GM12878 (cell line): ENCODE data around the gene ZCCHC24. TPM values are rescaled to one million over a fixed set of nuclear protein-coding genes. Genes with fewer than 3 reads are reported as not detected.

Experiments
- ATAC-seq: fragments of 200-7000 bp; cut with Tn5 transposase; 3 replicates; pipeline ENCODE4 v1.9.1; 2020; ENCODE audit warnings: mild to moderate bottlenecking, moderate library complexity
- Bru-seq: library from RNA; stranded (reverse); fragments of 400-500 nt; gene quantifications from one replicate; lab custom pipeline; 2021; lab: Mats Ljungman, UMichigan
- BruChase-seq, 2 experiments: library from RNA; stranded (reverse); fragments of 400-500 nt; gene quantifications; one replicate each; lab custom pipeline; 2021; lab: Mats Ljungman, UMichigan
- BruUV-seq: library from RNA; stranded (reverse); fragments of 400-500 nt; replicated peaks from 2 replicates; lab custom pipeline; 2021; lab: Mats Ljungman, UMichigan
- CTCF ChIA-PET: fragments of 300-600 bp; sonication (Branson Sonifier 250); formaldehyde crosslinking; extraction: SDS; loops from one replicate; lab custom pipeline; 2021; ENCODE audit warnings: inconsistent platforms; lab: Yijun Ruan, JAX
- POLR2A ChIA-PET: fragments of 350-600 bp; formaldehyde crosslinking; extraction: SDS; loops from one replicate; lab custom pipeline; 2021; ENCODE audit warnings: inconsistent platforms; lab: Charles Lee
- RAD21 ChIA-PET: fragments of 300-600 bp; sonication (Branson Sonifier 250); formaldehyde crosslinking; loops from one replicate; lab custom pipeline; 2023; ENCODE audit warnings: antibody characterized with exemption; ENCODE audit not compliant: unreplicated experiment; lab: Charles Lee
- SMC1A ChIA-PET: fragments of 300-600 bp; sonication (Branson Sonifier 250); formaldehyde crosslinking; loops from one replicate; lab custom pipeline; 2023; ENCODE audit not compliant: unreplicated experiment, uncharacterized antibody; lab: Charles Lee
- DNase-seq: peaks from one replicate; pipeline ENCODE4 v3.0.0-alpha.2; 2011; ENCODE audit warnings: low read depth, low spot score
- FAIRE-seq: peaks from 3 replicates; lab custom pipeline; 2011; peaks lifted over from hg19 to GRCh38; lab: Jason Lieb, UNC
- H2AFZ ChIP-seq: 2 replicates; pipeline ENCODE4 v1.6.0; 2011; ENCODE audit warnings: low read depth, low read length, control low read depth; ENCODE audit not compliant: control insufficient read depth
- H3K27ac ChIP-seq: 2 replicates; pipeline ENCODE4 v1.5.1; 2011; ENCODE audit warnings: control low read depth; ENCODE audit not compliant: control insufficient read depth, insufficient read depth
- H3K27me3 ChIP-seq, 2 experiments: replicated peaks in 1 of 2; 2 replicates each; pipeline versions ENCODE4 v1.6.0 to v1.6.1; 2011; ENCODE audit warnings: low read length in 1 of 2; ENCODE audit not compliant: control insufficient read depth in 2 of 2, insufficient read depth in 2 of 2
- H3K36me3 ChIP-seq, 2 experiments: 2 replicates each; pipeline ENCODE4 v1.5.1; 2011; ENCODE audit warnings: low read length in 1 of 2; ENCODE audit not compliant: control insufficient read depth in 2 of 2, insufficient read depth in 2 of 2
- H3K4me1 ChIP-seq: 2 replicates; pipeline ENCODE4 v1.6.1; 2011; ENCODE audit warnings: mild to moderate bottlenecking, low read length, moderate library complexity, mixed read lengths; ENCODE audit not compliant: control insufficient read depth, insufficient read depth
- H3K4me2 ChIP-seq: 2 replicates; pipeline ENCODE4 v1.6.0; 2011; ENCODE audit warnings: control low read depth; ENCODE audit not compliant: control insufficient read depth, insufficient read depth
- H3K4me3 ChIP-seq: fragments of 200-600 bp; sonication (generic); 2 replicates; pipeline ENCODE4 v1.5.1; 2016
- H3K79me2 ChIP-seq: 2 replicates; pipeline ENCODE4 v1.6.0; 2011; ENCODE audit warnings: low read length; ENCODE audit not compliant: control insufficient read depth, insufficient read depth
- H3K9ac ChIP-seq: 2 replicates; pipeline ENCODE4 v1.8.0; 2011; ENCODE audit warnings: low read length, control low read depth, mixed read lengths; ENCODE audit not compliant: control insufficient read depth, insufficient read depth
- H3K9me3 ChIP-seq: replicated peaks from 3 replicates; pipeline ENCODE4 v1.5.1; 2011; ENCODE audit warnings: mild to moderate bottlenecking, low read length; ENCODE audit not compliant: control insufficient read depth, insufficient read depth
- H4K20me1 ChIP-seq: 2 replicates; pipeline ENCODE4 v1.6.0; 2011; ENCODE audit not compliant: control insufficient read depth, insufficient read depth
- BHLHE40 ChIP-seq, 2 experiments: fragments of 450-650 bp in 1 of 2; IDR thresholded peaks; 2 replicates each; pipeline ENCODE4 v1.6.1; 2011 to 2017; ENCODE audit warnings: low read depth in 2 of 2, borderline replicate concordance in 1 of 2, improper control_type of control experiment in 1 of 2, low read length in 1 of 2, mild to moderate bottlenecking in 1 of 2
- CHD4 ChIP-seq: fragments of 200-600 bp; sonication (generic); IDR thresholded peaks from 2 replicates; pipeline ENCODE4 v1.6.1; 2016; ENCODE audit warnings: mild to moderate bottlenecking
- EGR1 ChIP-seq, 2 experiments: IDR thresholded peaks; 1 replicate in 1 of 2; 2 replicates in 1 of 2; pipeline ENCODE4 v1.6.1; 2011 to 2012; ENCODE audit warnings: low read depth in 2 of 2, low read length in 2 of 2, borderline replicate concordance in 1 of 2, mild to moderate bottlenecking in 1 of 2, moderate library complexity in 1 of 2
- GATAD2B ChIP-seq: fragments of 450-650 bp; conservative IDR thresholded peaks from 2 replicates; pipeline ENCODE4 v1.6.1; 2017; ENCODE audit warnings: low read depth, mild to moderate bottlenecking, moderate library complexity
- IKZF1 ChIP-seq: fragments of 450-650 bp; conservative IDR thresholded peaks from 2 replicates; pipeline ENCODE4 v1.6.1; 2017; ENCODE audit warnings: antibody characterized with exemption, mild to moderate bottlenecking
- LARP7 ChIP-seq: fragments of 450-650 bp; IDR thresholded peaks from 2 replicates; pipeline ENCODE4 v1.6.1; 2017; ENCODE audit warnings: mild to moderate bottlenecking
- MLLT1 ChIP-seq: fragments of 450-650 bp; IDR thresholded peaks from 2 replicates; pipeline ENCODE4 v1.6.1; 2016; ENCODE audit warnings: mild to moderate bottlenecking
- NFYB ChIP-seq: IDR thresholded peaks from 2 replicates; pipeline ENCODE4 v1.6.1; 2011; ENCODE audit warnings: low read depth, mild to moderate bottlenecking, low read length, improper control_type of control experiment, moderate library complexity; ENCODE audit not compliant: insufficient read depth
- NR2F1 ChIP-seq: fragments of 450-650 bp; conservative IDR thresholded peaks from 2 replicates; pipeline ENCODE4 v1.6.1; 2017; ENCODE audit warnings: mild to moderate bottlenecking
- PKNOX1 ChIP-seq: fragments of 450-650 bp; IDR thresholded peaks from 2 replicates; pipeline ENCODE4 v1.6.1; 2016; ENCODE audit warnings: mild to moderate bottlenecking
- POLR2A ChIP-seq: IDR thresholded peaks from 2 replicates; pipeline ENCODE4 v1.6.1; 2011; ENCODE audit warnings: low read depth, mild to moderate bottlenecking, low read length
- TCF3 ChIP-seq: IDR thresholded peaks from 2 replicates; pipeline ENCODE4 v1.6.1; 2012; ENCODE audit warnings: low read depth, mild to moderate bottlenecking, low read length, borderline replicate concordance; ENCODE audit not compliant: insufficient read depth
- WRNIP1 ChIP-seq: IDR thresholded peaks from 2 replicates; pipeline ENCODE4 v1.6.1; 2011; ENCODE audit warnings: low read depth, low read length, improper control_type of control experiment, borderline replicate concordance
- YY1 ChIP-seq: IDR thresholded peaks from 2 replicates; pipeline ENCODE4 v1.6.1; 2011; ENCODE audit warnings: low read depth, mild to moderate bottlenecking, low read length
- ZNF217 ChIP-seq: fragments of 450-650 bp; IDR thresholded peaks from 2 replicates; pipeline ENCODE4 v1.6.1; 2017; ENCODE audit warnings: antibody characterized with exemption, mild to moderate bottlenecking
- WGBS: methylation state at CpG from one replicate; pipeline ENCODE4 v1.1.6; 2016; ENCODE audit warnings: low lambda C conversion rate; ENCODE audit not compliant: insufficient replicate concordance, insufficient coverage; ENCODE audit errors: missing lambda C conversion rate; 5-methylcytosine and 5-hydroxymethylcytosine counted together
- in situ Hi-C: fragments of 300-500 bp; cut with MboI; formaldehyde crosslinking; loops from 9 replicates; pipeline ENCODE4 v1.14.3; 2018; ENCODE audit warnings: mixed read lengths
- intact Hi-C: fragments of 100-400 bp; cut with micrococcal nuclease; formaldehyde crosslinking; loops from one replicate; pipeline ENCODE4 v1.14.2; 2022; ENCODE audit not compliant: unreplicated experiment
- long read RNA-seq, 2 experiments: library from polyadenylated mRNA; unstranded; transcript quantifications; one replicate each; pipeline ENCODE4 v2.0.0, GENCODE V29; 2019 to 2020
- polyA minus RNA-seq, 3 experiments: library from RNA; depleted of rRNA, polyadenylated mRNA; stranded (reverse); fragments of >200 nt; gene quantifications; 2 replicates each; pipeline ENCODE4 v1.2.3, GENCODE V29; 2011
- polyA plus RNA-seq, 11 experiments: library from polyadenylated mRNA; depleted of rRNA in 4 of 11; unstranded in 6 of 11; stranded (reverse) in 5 of 11; fragments of >200 nt; fragmentation: Nextera tagmentation in 4 of 11; fragmentation: Illumina TruSeq in 1 of 11; extraction: Ambion mirVana in 4 of 11; extraction: Trizol in 1 of 11; gene quantifications; 1 replicate in 1 of 11; 2 replicates in 10 of 11; pipeline versions ENCODE4 v1.2.1 to v1.2.3, GENCODE V29; 2011 to 2016; ENCODE audit warnings: inconsistent platforms in 2 of 11, missing spikeins in 2 of 11, low read depth in 1 of 11
- total RNA-seq, 4 experiments: library from RNA; depleted of rRNA in 3 of 4; stranded (reverse); fragments of >200 nt in 3 of 4; fragmentation: Illumina TruSeq in 1 of 4; extraction: Trizol in 1 of 4; gene quantifications; 2 replicates each; pipeline versions ENCODE4 v1.2.1 to v1.2.3, GENCODE V29; 2013 to 2021

The ZCCHC24 gene
- total RNA-seq (2013; cell fraction: nucleolus; rRNA removed) = 0.51 and 0.54 TPM in 2 replicates
- total RNA-seq (2014; rRNA removed) (not detected in 2 replicates), total RNA-seq (2014; rRNA removed; fragmentation: Illumina TruSeq; extraction: Trizol) (0.04 and 0.05 TPM in 2 replicates), total RNA-seq (2021) (0.24 and 0.62 TPM in 2 replicates), polyA plus RNA-seq (2011; rRNA removed) (0.16 and 0.34 TPM in 2 replicates), polyA plus RNA-seq (2014; fragmentation: Illumina TruSeq; extraction: Trizol) (0.03 and 0.04 TPM in 2 replicates), polyA plus RNA-seq (2014; fragmentation: Nextera tagmentation; extraction: Ambion mirVana) (under 1 TPM in 1 of 2 experiments, not detected in 1; 0.02 TPM), polyA plus RNA-seq (2014; rRNA removed) (0.04 TPM in 2 replicates), polyA plus RNA-seq (2016; fragmentation: Nextera tagmentation; extraction: Ambion mirVana) (not detected), polyA minus RNA-seq (2011; rRNA and poly(A)+ RNA removed) (0.22 and 0.57 TPM in 2 replicates), Bru-seq, nascent RNA (percentile 36 among the genes with signal in this experiment), BruChase-seq, experiment 1, labeled RNA remaining after a 6-hour chase (percentile 31 among the genes with signal in this experiment), BruChase-seq, experiment 2, labeled RNA remaining after a 2-hour chase (percentile 30 among the genes with signal in this experiment)
- 0.09 TPM for polyA plus RNA-seq (2011; ENCODE audit: low read depth)
- 0.38 and 0.45 TPM in 2 replicates for polyA plus RNA-seq (2011; cell fraction: cytosol; rRNA removed)
- 0.37 and 0.39 TPM in 2 replicates for polyA plus RNA-seq (2011; cell fraction: nucleus; rRNA removed)
- polyA plus RNA-seq (2012) = 0.11 and 0.16 TPM in 2 replicates
- 0.27 and 0.31 TPM in 2 replicates for polyA minus RNA-seq (2011; cell fraction: cytosol; rRNA and poly(A)+ RNA removed)
- polyA minus RNA-seq (2011; cell fraction: nucleus; rRNA and poly(A)+ RNA removed) = 0.24 and 0.29 TPM in 2 replicates
- long read RNA-seq, experiment 1 = 0 reads
- long read RNA-seq, experiment 2 = 0 reads

DNA sequence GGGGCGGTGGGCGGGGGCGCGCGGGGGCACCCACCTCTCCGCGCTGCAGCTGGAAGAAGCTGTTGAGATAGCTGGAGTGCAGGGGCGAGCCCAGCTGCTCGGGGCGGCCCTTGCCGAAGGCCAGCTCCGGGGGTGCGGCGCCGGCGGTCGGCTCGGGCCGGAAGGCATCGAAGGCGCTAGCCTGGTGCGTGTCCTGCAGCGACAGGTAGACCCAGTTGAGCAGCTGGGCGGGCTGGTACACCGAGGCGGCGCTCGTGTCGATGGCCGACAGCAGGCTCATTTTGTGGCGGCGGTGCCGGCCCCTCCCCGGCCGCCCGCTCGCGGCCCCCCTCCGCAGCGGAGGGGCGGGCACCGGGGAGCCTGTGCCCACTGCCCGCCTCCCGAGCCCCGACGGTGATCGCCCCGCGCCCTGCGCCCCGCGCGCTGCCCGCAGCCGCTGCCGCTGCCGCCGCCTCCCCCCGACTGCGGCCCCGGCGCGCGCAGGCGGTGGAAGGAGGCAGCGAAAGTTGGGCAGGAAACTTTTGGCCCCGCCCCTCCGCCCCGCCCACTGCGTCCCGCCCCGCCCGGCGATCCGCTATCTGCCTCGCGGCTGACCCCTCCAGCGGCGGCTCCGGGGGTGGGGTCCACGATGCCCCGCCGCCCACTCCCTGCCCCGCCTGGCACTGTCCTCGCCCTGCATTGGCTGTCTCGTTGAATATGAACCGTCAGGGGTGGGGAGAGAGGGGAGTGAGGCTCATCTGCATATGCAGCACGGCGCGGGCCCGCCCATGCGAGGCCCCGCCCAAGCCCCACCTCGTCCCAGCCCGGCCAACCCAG, at the start of gene ZCCHC24:
TSS of gene ZCCHC24 (minus strand) at position 464 of the 816 bp plus-strand sequence. CDS start at position 280, 184 bp downstream.
- ChIA-PET POLR2A (no interaction called here), RAD21 (interaction anchor here (0.6 to 1.7 kb wide), 2 partner anchors 43 to 56 kb away, joined by 3 to 4 read pairs; no protein-coding TSS in a partner anchor), SMC1A (interaction anchor here (0.9 to 1.3 kb wide), 3 partner anchors 23 to 111 kb away, joined by 3 read pairs; no protein-coding TSS in a partner anchor), CTCF (interaction anchor here (1.0 to 1.6 kb wide), 4 partner anchors 23 to 123 kb away, joined by 3 to 5 read pairs (median 4); no protein-coding TSS in a partner anchor)
- peak within 1 kb of the TSS; percentile 62 for H3K4me3 ChIP-seq
- no peaks in the 10 kb centered on the region for H3K79me2 ChIP-seq
- H3K27me3 ChIP-seq = peaks cover 0 to 3% of the 10 kb centered on the region in 2 experiments; a peak in 1 of 4 replicates
- BruUV-seq = no TSS peak
- H3K36me3 ChIP-seq = no peaks in the 10 kb centered on the region
- H3K4me1 ChIP-seq = peaks cover 18% of the 10 kb centered on the region
- H3K27ac ChIP-seq = no peak within 1 kb of the TSS
- peak within 1 kb of the TSS; percentile 38; the same call in 1 of the 2 replicates for H3K9ac ChIP-seq
- FAIRE-seq (peak; percentile 86), DNase-seq (peak; percentile 82), ATAC-seq (peak; percentile 97)
- no peaks in the 10 kb centered on the region for H4K20me1 ChIP-seq
- under 1% methylated on average over 52 of the region's 95 CpGs for WGBS
- H2AFZ ChIP-seq = peak within 1 kb of the TSS; percentile 76
- in situ Hi-C loops = no loop called here
- no peaks in the 10 kb centered on the region for H3K9me3 ChIP-seq
- peak within 1 kb of the TSS; percentile 96 for H3K4me2 ChIP-seq
- intact Hi-C loops = no loop called here
- TF ChIP-seq PKNOX1 (peak; percentile 43; the same call in 1 of the 2 replicates), GATAD2B (0 out of 2 replicates have a peak, but pooled peaks have one; percentile 36), WRNIP1 (no peak), IKZF1 (peak; percentile 57; the same call in 1 of the 2 replicates), YY1 (0 out of 2 replicates have a peak, but pooled peaks have one; percentile 16), POLR2A (peak; percentile 64), TCF3 (0 out of 2 replicates have a peak, but pooled peaks have one; percentile 15), NR2F1 (peak; percentile 13; the same call in 1 of the 2 replicates), BHLHE40 (IDR thresholded peaks at IDR 0.05; ENCODE audit: borderline replicate concordance in 1 of 2, low read depth in 2 of 2, low read length in 1 of 2) (peak in 1 of 2 experiments; percentile 33; a peak in 1 of 4 replicates), EGR1 (IDR thresholded peaks at IDR 0.05; ENCODE audit: borderline replicate concordance in 1 of 2, low read depth in 2 of 2, low read length in 2 of 2) (peak in 1 of 2 experiments; percentile 38; a peak in 1 of 3 replicates), NFYB (peak; percentile 47; the same call in 1 of the 2 replicates), LARP7 (peak; percentile 66), ZNF217 (peak; percentile 55; the same call in 1 of the 2 replicates), CHD4 (no peak), MLLT1 (no peak)
